PFSK-1 (cell line): ENCODE data around the gene ZNF592.

Experiments used
- FOXP2 ChIP-seq: optimal IDR thresholded peaks from 2 replicates; pipeline ENCODE3; 2011; ENCODE audit warnings: borderline replicate concordance, control low read depth, inconsistent platforms; ENCODE audit not compliant: insufficient read depth; ENCODE audit errors: extremely low read length, extremely low read depth
- POLR2AphosphoS5 ChIP-seq: IDR thresholded peaks from 2 replicates; pipeline ENCODE4 v1.6.1; 2012; ENCODE audit warnings: low read depth, mild to moderate bottlenecking, control low read depth, low read length, moderate library complexity
- TAF1 ChIP-seq: IDR thresholded peaks from 2 replicates; pipeline ENCODE4 v1.6.1; 2012; ENCODE audit warnings: low read length, control low read depth, borderline replicate concordance; ENCODE audit not compliant: insufficient read depth
- TF ChIP-seq, protein P1 (sequence below), 2 experiments: IDR thresholded peaks; 2 replicates each; pipeline versions ENCODE4 v1.6.1 to v1.8.0; 2011 to 2012; ENCODE audit warnings: low read depth in 2 of 2, low read length in 2 of 2, control low read depth in 1 of 2, inconsistent platforms in 1 of 2, mild to moderate bottlenecking in 1 of 2, moderate library complexity in 1 of 2; ENCODE audit not compliant: insufficient read depth in 1 of 2

DNA sequence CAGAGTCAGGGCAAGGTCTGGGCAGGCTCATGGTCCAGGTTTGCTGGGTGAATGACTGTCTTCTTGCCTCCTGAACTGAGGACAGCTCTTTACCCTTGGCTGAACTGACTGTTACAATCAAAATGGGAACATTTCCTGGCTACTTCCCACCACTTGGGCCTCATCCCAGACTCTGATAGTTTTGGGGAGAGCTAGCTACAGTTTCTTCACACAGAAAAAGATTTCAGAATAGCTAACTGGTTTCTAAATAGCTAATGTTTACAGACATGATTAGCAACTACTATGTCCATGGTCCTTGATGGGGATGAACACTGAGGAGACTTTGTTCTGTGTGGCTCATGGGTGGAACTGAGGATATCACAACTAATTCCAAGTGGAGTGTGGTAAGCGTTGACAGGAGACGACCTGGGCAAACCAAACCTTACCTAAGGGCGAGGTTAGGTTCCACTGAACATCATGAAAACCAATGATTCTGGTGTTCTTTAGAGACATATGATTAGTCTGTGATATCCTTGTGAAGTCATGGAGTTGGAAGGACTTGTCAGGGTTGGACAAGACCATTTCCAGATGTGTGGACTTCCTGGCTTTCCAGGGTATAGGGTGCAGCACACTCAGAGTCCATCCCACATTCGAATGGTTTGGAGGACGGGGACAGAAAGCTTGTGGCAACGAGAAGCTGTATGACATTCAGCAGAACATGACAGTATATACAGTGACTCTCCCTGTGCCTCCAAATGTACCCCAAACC lies 76.0 kb downstream of the ZNF592 start:
- TF ChIP-seq POLR2AphosphoS5 (no peak), TAF1 (no peak), FOXP2 (no peak)
- TF ChIP-seq, protein P1, sequence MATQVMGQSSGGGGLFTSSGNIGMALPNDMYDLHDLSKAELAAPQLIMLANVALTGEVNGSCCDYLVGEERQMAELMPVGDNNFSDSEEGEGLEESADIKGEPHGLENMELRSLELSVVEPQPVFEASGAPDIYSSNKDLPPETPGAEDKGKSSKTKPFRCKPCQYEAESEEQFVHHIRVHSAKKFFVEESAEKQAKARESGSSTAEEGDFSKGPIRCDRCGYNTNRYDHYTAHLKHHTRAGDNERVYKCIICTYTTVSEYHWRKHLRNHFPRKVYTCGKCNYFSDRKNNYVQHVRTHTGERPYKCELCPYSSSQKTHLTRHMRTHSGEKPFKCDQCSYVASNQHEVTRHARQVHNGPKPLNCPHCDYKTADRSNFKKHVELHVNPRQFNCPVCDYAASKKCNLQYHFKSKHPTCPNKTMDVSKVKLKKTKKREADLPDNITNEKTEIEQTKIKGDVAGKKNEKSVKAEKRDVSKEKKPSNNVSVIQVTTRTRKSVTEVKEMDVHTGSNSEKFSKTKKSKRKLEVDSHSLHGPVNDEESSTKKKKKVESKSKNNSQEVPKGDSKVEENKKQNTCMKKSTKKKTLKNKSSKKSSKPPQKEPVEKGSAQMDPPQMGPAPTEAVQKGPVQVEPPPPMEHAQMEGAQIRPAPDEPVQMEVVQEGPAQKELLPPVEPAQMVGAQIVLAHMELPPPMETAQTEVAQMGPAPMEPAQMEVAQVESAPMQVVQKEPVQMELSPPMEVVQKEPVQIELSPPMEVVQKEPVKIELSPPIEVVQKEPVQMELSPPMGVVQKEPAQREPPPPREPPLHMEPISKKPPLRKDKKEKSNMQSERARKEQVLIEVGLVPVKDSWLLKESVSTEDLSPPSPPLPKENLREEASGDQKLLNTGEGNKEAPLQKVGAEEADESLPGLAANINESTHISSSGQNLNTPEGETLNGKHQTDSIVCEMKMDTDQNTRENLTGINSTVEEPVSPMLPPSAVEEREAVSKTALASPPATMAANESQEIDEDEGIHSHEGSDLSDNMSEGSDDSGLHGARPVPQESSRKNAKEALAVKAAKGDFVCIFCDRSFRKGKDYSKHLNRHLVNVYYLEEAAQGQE (IDR thresholded peaks at IDR 0.05; ENCODE audit: insufficient read depth in 1 of 2, low read depth in 2 of 2, low read length in 2 of 2): no peak
